Sigmoid colon (tissue), 7 donors: ENCODE measurements around the gene SALL1. TPM values are rescaled to one million over a fixed set of nuclear protein-coding genes. Genes with fewer than 3 reads are reported as not detected.

Source experiments
- DNase-seq: peaks from one replicate; pipeline ENCODE4 v3.0.0-alpha.2; 2019
- H3K27ac ChIP-seq, 4 donors: fragments of 200-600 bp; sonication (generic); one replicate each; pipeline ENCODE4 v1.5.1; 2016 to 2019; ENCODE audit warnings: mild to moderate bottlenecking in 1 of 4
- H3K27me3 ChIP-seq, 3 donors: fragments of 200-600 bp; sonication (generic); one replicate each; pipeline ENCODE4 v1.5.1; 2019; ENCODE audit warnings: mild to moderate bottlenecking in 1 of 3
- H3K36me3 ChIP-seq, 4 donors: fragments of 200-600 bp; sonication (generic); one replicate each; pipeline ENCODE4 v1.5.1; 2016 to 2019
- H3K4me1 ChIP-seq, 4 donors: fragments of 200-600 bp; sonication (generic); one replicate each; pipeline ENCODE4 v1.5.1; 2017 to 2019
- H3K4me3 ChIP-seq, 4 donors: fragments of 200-600 bp; sonication (generic); one replicate each; pipeline ENCODE4 v1.5.1; 2017 to 2019; ENCODE audit warnings: mild to moderate bottlenecking in 2 of 4, moderate library complexity in 1 of 4
- H3K9me3 ChIP-seq, 4 donors: fragments of 200-600 bp in 3 of 4; sonication (generic) in 3 of 4; one replicate each; pipeline versions ENCODE4 v1.5.1 to v1.6.1; 2013 to 2019
- EP300 ChIP-seq, 4 donors: sonication (generic); formaldehyde crosslinking; IDR thresholded peaks; one replicate each; pipeline ENCODE4 v1.6.1; 2017; ENCODE audit warnings: antibody characterized with exemption in 4 of 4
- POLR2A ChIP-seq, 2 donors: fragments of 450-650 bp; IDR thresholded peaks; one replicate each; pipeline ENCODE4 v1.6.1; 2016; ENCODE audit warnings: antibody characterized with exemption in 2 of 2, mild to moderate bottlenecking in 2 of 2, moderate library complexity in 2 of 2
- POLR2AphosphoS5 ChIP-seq, 4 donors: sonication (generic); formaldehyde crosslinking; IDR thresholded peaks; one replicate each; pipeline ENCODE4 v1.6.1; 2017; ENCODE audit warnings: antibody characterized with exemption in 4 of 4
- WGBS, 2 donors: extraction: QIAGEN DNeasy Blood & Tissue Kit; methylation state at CpG; one replicate each; pipeline ENCODE4 v1.1.7; 2013; 5-methylcytosine and 5-hydroxymethylcytosine counted together
- intact Hi-C: fragments of 100-400 bp; cut with DNase I; formaldehyde crosslinking; loops from one replicate; pipeline ENCODE4 v1.15.1; 2023
- polyA plus RNA-seq, 3 donors: library from polyadenylated mRNA; stranded (reverse); fragments of 200-250 nt; gene quantifications; one replicate each; pipeline ENCODE4 v1.2.3, GENCODE V29; 2013
- total RNA-seq, 4 donors: library from RNA; depleted of rRNA; stranded (reverse); fragments of >200 nt; gene quantifications; one replicate each; pipeline ENCODE4 v1.1.0, GENCODE V29; 2016
- TF ChIP-seq, protein P1 (sequence below), 4 experiments: fragments of 450-650 bp in 3 of 4; fragments of 200-600 bp in 1 of 4; IDR thresholded peaks; one replicate each; pipeline ENCODE4 v1.5.1; 2016 to 2019; ENCODE audit warnings: antibody characterized with exemption in 4 of 4, mild to moderate bottlenecking in 3 of 4, moderate library complexity in 2 of 4
- donor health status: healthy with polysubstance abuse.
- donor health status: Bipolar disorder and iron deficiency.
- donor health status: healthy.

The SALL1 gene
- total and polyA plus RNA-seq, 7 donors: 0.46 to 0.64 (median 0.60) TPM; not detected in 4

DNA sequence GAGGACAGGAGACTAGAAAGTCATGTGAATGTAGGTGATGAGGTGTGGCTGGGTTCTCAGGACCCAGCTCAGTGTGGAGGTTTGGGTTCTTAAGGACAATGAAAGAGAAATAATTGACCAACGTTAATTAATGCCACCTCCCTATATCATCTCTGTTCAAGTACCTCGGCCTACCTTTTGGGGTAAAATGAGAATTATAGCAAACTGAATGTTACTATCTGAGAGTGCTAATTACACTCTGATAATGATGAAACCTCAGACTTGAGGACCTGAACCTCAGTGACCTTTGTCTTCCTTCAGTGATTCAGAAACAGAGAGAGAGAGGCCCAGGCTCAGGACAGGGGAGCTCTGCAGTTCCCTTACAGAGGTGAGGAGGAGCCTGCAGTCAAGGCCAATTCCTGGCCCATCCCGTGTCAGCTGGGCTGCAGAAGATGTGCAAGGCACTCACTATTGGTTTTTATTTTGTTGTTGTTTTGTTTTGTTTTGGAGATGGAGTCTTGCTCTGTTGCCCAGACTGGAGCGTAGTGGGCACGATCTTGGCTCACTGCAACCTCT is 57.3 kb downstream of the SALL1 start:
- intact Hi-C loops: no loop called here
- Histone ChIP-seq H3K9me3 (peaks cover 0 to 2% (median 0%) of the 10 kb centered on the region in 4 donors), H3K4me3 (no peak overlapping the region), H3K4me1 (no peaks in the 10 kb centered on the region), H3K27ac (no peak overlapping the region), H3K27me3 (peaks cover 0 to 4% (median 0%) of the 10 kb centered on the region in 3 donors), H3K36me3 (no peaks in the 10 kb centered on the region)
- 41 to 66% methylated on average over 5 of the region's 5 CpGs for WGBS, 2 donors
- no peak for DNase-seq
- TF ChIP-seq EP300 (IDR thresholded peaks at IDR 0.05) (no peak), POLR2A (IDR thresholded peaks at IDR 0.05) (no peak), POLR2AphosphoS5 (IDR thresholded peaks at IDR 0.05) (no peak)
- TF ChIP-seq, protein P1, sequence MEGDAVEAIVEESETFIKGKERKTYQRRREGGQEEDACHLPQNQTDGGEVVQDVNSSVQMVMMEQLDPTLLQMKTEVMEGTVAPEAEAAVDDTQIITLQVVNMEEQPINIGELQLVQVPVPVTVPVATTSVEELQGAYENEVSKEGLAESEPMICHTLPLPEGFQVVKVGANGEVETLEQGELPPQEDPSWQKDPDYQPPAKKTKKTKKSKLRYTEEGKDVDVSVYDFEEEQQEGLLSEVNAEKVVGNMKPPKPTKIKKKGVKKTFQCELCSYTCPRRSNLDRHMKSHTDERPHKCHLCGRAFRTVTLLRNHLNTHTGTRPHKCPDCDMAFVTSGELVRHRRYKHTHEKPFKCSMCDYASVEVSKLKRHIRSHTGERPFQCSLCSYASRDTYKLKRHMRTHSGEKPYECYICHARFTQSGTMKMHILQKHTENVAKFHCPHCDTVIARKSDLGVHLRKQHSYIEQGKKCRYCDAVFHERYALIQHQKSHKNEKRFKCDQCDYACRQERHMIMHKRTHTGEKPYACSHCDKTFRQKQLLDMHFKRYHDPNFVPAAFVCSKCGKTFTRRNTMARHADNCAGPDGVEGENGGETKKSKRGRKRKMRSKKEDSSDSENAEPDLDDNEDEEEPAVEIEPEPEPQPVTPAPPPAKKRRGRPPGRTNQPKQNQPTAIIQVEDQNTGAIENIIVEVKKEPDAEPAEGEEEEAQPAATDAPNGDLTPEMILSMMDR (IDR thresholded peaks at IDR 0.05): no peak
